Effector memory CD4-positive, alpha-beta T cell (primary cell): ENCODE data around the gene LRRC71.
A peak's percentile ranks its signal among the peaks of the same experiment; 100 is the strongest.

Experiments
- DNase-seq, 3 donors: peaks; one replicate each; pipeline ENCODE4 v3.0.0-alpha.2; 2020
- H3K27ac ChIP-seq: 2 replicates; pipeline ENCODE4 v1.7.0; 2013; ENCODE audit warnings: mild to moderate bottlenecking, low read length, moderate library complexity; ENCODE audit not compliant: insufficient read depth, poor library complexity, severe bottlenecking
- H3K27me3 ChIP-seq: replicated peaks from 2 replicates; pipeline ENCODE4 v1.7.0; 2013; ENCODE audit warnings: mild to moderate bottlenecking, low read length; ENCODE audit not compliant: insufficient read depth, control insufficient read depth, poor library complexity, severe bottlenecking
- H3K36me3 ChIP-seq: 2 replicates; pipeline ENCODE4 v1.7.0; 2013; ENCODE audit warnings: mild to moderate bottlenecking, low read length, moderate library complexity; ENCODE audit not compliant: control insufficient read depth, insufficient read depth
- H3K4me1 ChIP-seq: 2 replicates; pipeline ENCODE4 v1.7.0; 2013; ENCODE audit warnings: low read length, mild to moderate bottlenecking; ENCODE audit not compliant: control insufficient read depth, insufficient read depth, poor library complexity, severe bottlenecking
- H3K4me3 ChIP-seq: 2 replicates; pipeline ENCODE4 v1.7.0; 2013; ENCODE audit warnings: low read length, low read depth, mild to moderate bottlenecking; ENCODE audit not compliant: insufficient read depth, poor library complexity, severe bottlenecking
- H3K9me3 ChIP-seq: 2 replicates; pipeline ENCODE4 v1.7.0; 2013; ENCODE audit warnings: mild to moderate bottlenecking, low read length, moderate library complexity; ENCODE audit not compliant: control insufficient read depth

Gene LRRC71

DNA sequence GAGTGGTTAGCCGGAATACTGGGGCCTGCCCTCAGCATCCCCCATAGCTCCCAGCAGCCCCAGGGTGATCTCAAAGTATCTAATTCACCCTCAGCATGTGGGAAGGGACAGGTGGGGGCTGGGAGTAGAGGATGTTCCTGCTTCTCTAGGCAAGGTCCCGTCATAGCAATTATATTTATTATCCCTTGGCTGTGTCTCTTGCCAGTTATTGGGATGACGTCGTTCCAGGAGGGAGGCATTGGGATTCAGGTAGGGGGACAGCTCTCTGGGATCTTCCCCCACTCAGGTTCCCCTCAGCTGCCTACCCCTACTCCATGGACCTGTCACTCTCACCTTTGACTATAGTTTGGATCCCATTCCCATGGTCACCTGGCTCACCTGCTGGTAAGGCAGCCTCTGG is 38.8 kb upstream of the LRRC71 start:
- no peaks in the 10 kb centered on the region for H3K4me1 ChIP-seq
- H3K9me3 ChIP-seq, result no peaks in the 10 kb centered on the region
- H3K27ac ChIP-seq, result no peak overlapping the region
- H3K36me3 ChIP-seq, result no peaks in the 10 kb centered on the region
- DNase-seq, result no peak
- H3K4me3 ChIP-seq, result no peak overlapping the region
- H3K27me3 ChIP-seq, result no peaks in the 10 kb centered on the region

DNA sequence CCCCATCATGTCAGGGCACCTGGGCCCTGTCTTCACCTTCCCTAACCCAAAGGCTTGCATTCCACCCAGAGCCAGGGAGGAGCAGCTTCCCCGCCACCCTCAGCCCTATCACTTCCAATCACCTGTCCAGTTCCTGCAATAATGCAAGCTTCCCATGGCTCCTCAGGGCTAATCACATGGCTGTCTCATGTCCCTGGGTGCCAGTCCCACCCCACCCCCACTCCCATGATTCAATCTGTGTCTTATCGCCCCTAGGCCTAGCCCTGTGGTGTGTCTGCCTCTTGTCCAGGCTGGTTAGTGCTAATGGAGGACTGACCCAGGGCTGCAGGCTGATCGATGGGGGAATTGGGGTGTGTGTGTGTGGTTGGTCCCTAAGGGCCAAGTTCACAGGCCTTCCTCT is 37.9 kb upstream of the LRRC71 start:
- Histone ChIP-seq H3K4me1 (no peaks in the 10 kb centered on the region), H3K27me3 (no peaks in the 10 kb centered on the region), H3K36me3 (no peaks in the 10 kb centered on the region), H3K27ac (no peak overlapping the region), H3K4me3 (no peak overlapping the region), H3K9me3 (no peaks in the 10 kb centered on the region)
- DNase-seq, result no peak

DNA sequence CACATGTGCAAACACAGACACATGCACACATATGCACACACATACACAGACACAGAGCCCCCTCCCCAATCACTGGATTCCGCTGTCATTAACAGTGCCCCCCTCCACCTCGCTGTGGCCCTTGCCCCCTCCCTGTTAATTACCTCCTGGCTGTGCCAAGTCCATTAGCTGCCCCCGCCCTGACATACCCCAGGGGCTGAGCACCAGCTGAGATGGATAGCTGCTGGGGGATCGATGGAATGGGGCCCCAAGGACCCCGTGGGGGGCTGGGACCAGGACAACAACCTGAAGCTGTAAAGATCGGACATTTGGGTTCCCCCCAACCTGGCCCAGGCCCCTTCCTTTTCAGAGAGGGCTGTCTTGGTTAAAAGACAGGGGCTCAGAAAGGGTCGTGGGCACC is 36.5 kb upstream of the LRRC71 start:
- H3K4me3 ChIP-seq, result no peak overlapping the region
- DNase-seq, result no peak
- no peak overlapping the region for H3K27ac ChIP-seq
- no peaks in the 10 kb centered on the region for H3K27me3 ChIP-seq
- no peaks in the 10 kb centered on the region for H3K36me3 ChIP-seq
- H3K4me1 ChIP-seq, result no peaks in the 10 kb centered on the region
- H3K9me3 ChIP-seq, result no peaks in the 10 kb centered on the region

DNA sequence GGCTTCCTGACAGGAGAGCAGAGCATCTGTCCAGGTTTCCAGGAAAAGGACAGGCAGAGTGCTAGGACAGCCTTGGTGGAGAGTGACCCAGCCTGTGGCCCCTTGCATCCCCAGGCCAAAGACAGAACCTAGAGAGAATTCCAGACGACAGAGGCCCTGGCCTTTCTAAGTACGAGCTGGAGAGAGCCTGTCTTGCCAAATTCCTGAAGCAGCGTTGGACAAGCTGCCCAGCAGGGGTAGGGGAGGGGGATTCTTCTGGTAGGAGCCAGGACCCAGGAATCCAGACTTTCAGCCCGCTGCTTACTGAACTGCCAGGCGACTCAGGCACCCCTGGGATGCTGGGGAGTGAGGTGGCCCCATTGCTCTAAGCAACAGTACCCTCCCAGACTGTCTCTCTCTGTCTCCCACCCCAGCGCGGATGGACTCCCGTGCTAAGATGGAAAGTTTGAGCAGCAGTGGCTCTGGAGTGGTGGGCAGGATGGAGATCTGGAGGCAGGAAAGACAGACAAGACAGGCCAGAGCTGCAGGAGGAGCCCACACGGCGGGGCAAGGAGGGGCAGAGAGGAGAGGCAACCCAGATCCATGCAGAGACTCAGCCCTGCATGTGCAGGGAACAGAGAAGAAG is 35.8 kb upstream of the LRRC71 start:
- no peak overlapping the region for H3K4me3 ChIP-seq
- H3K4me1 ChIP-seq, result no peaks in the 10 kb centered on the region

DNA sequence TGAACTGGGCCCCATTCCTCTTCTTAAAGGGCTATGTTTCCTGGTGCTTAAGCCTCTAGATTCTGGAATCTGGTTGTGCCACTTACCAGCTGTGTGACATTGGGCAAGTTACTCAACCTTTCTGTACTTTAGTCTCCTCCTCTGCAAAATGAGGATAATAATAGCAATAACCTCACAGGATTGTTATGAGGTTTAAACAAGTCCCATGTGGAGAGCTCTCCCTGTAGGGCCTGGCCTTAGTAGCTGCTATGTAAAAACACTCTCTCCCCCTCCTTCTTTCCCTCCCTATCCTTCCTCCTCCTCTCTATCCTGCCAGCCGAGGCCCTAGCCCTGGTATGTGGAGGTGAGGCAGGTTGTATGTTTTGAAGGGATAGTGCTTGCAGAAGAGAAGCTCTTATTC is 35.1 kb upstream of the LRRC71 start:
- H3K4me1 ChIP-seq, result no peaks in the 10 kb centered on the region
- H3K27ac ChIP-seq, result no peak overlapping the region
- H3K9me3 ChIP-seq, result no peaks in the 10 kb centered on the region
- H3K36me3 ChIP-seq, result no peaks in the 10 kb centered on the region
- H3K27me3 ChIP-seq, result no peaks in the 10 kb centered on the region
- DNase-seq, result no peak
- no peak overlapping the region for H3K4me3 ChIP-seq

More for the DNA sequence above, 35.8 kb upstream of the LRRC71 start:
- H3K9me3 ChIP-seq, result no peaks in the 10 kb centered on the region
- DNase-seq, result no peak
- no peaks in the 10 kb centered on the region for H3K36me3 ChIP-seq
- no peaks in the 10 kb centered on the region for H3K27me3 ChIP-seq
- H3K27ac ChIP-seq, result no peak overlapping the region

DNA sequence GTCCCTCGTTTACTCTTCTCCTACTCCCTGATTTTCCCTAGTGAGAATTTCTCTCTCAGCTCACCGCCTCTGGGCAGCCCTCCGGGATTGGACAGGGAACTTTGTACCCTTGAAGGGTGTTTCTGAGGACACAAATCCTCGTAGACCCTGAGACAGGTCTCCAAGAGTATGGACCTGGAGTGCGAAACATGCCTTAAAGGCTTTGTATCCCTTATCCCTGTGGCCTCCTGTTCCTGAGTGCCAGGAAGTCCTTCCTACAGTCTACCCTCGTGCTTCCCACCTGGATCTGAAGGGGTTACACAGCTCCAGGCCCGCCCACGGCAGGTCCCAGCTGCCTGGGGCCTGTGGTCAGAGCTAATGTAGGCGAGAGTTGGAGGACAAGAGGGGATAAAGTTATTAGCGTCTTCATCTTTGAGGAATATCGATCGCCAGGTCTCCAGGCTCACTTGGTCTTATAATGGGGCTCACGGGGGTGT is 34.5 kb upstream of the LRRC71 start:
- H3K36me3 ChIP-seq, result no peaks in the 10 kb centered on the region
- no peaks in the 10 kb centered on the region for H3K27me3 ChIP-seq
- no peaks in the 10 kb centered on the region for H3K9me3 ChIP-seq
- H3K4me3 ChIP-seq, result no peak overlapping the region
- H3K4me1 ChIP-seq, result no peaks in the 10 kb centered on the region
- DNase-seq, result no peak
- H3K27ac ChIP-seq, result no peak overlapping the region

DNA sequence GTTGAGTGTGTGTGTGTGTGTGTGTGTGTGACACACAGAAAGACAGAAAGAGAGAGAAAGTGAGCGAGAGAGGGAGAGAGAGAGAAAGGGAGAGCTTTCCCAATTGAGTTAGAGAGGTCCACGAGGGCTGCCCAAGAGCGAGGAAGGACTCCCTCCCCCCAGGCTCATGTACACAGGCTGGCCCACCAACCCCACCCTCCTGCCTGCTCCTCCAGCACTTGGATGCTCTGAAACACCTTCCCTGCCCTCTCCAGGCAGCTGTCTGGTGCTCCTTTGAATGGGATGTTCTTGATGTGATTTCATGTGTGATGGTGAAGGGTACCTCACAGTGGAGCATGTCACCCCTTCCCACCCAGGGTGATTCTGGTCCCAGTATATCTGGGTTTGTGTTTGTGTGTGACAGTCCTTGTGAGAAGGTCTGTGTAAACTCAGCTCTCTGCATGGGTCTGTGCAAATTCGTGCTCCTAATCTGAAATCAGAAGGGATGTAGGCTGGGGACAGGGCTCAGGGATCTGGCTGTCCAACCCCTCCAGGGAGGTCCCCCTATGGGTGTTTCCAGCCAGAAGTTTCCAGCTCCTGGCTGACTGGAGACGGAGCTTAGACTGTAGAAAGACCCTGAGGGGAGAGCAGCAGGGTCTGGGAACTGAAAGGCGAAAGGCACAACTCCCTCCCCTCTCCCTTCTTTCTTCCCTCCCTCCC is 33.7 kb upstream of the LRRC71 start:
- no peaks in the 10 kb centered on the region for H3K27me3 ChIP-seq
- no peaks in the 10 kb centered on the region for H3K4me1 ChIP-seq
- H3K4me3 ChIP-seq, result no peak overlapping the region
- no peaks in the 10 kb centered on the region for H3K9me3 ChIP-seq
- H3K27ac ChIP-seq, result no peak overlapping the region
- no peak for DNase-seq
- no peaks in the 10 kb centered on the region for H3K36me3 ChIP-seq

DNA sequence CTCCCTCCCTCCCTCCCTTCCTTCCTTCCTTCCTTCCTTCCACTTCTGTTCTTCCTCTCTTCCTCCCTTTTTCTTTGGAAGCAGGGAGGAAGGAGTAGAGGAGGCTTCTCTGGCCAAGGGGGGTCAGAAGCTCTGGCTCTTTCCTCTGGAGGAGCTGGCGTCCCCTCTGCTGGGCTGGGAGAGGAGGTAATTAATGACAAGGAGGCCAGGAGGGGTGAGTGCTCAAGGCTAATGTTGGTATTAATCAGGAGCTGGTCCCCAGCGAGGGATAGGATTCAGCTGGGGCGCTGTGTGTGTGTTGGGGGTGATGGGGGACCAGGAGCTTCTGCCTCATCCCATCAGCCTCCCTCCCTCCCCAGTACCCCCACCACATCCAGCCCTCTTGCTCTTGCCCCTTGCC is 33.1 kb upstream of the LRRC71 start:
- DNase-seq, result no peak
- Histone ChIP-seq H3K9me3 (no peaks in the 10 kb centered on the region), H3K4me1 (peaks cover 4% of the 10 kb centered on the region), H3K27ac (no peak overlapping the region), H3K27me3 (no peaks in the 10 kb centered on the region), H3K36me3 (no peaks in the 10 kb centered on the region), H3K4me3 (no peak overlapping the region)

DNA sequence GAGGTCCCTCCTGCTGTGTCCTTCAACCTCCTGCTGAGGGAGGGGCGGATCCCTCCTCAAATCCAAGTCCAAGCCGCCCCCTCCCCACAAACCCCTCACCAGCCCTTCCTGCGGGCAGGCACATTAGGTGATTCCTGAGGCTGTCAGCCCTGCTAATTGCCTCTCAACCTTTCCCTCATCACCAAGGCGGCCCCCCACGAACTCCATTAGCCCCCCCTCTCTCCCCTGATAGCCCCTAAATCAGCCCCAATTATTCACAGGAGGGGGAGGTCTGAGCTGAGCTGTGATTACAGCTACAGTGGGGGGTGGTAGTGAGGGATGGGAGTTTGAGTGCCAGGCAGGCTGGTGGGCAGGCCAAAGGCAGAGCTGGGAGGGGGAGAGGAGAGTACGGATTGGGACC is 32.7 kb upstream of the LRRC71 start:
- H3K27ac ChIP-seq, result no peak overlapping the region
- H3K36me3 ChIP-seq, result no peaks in the 10 kb centered on the region
- H3K27me3 ChIP-seq, result peaks cover 2% of the 10 kb centered on the region
- no peak for DNase-seq
- H3K4me3 ChIP-seq, result no peak overlapping the region
- H3K9me3 ChIP-seq, result no peaks in the 10 kb centered on the region
- H3K4me1 ChIP-seq, result peaks cover 7% of the 10 kb centered on the region

DNA sequence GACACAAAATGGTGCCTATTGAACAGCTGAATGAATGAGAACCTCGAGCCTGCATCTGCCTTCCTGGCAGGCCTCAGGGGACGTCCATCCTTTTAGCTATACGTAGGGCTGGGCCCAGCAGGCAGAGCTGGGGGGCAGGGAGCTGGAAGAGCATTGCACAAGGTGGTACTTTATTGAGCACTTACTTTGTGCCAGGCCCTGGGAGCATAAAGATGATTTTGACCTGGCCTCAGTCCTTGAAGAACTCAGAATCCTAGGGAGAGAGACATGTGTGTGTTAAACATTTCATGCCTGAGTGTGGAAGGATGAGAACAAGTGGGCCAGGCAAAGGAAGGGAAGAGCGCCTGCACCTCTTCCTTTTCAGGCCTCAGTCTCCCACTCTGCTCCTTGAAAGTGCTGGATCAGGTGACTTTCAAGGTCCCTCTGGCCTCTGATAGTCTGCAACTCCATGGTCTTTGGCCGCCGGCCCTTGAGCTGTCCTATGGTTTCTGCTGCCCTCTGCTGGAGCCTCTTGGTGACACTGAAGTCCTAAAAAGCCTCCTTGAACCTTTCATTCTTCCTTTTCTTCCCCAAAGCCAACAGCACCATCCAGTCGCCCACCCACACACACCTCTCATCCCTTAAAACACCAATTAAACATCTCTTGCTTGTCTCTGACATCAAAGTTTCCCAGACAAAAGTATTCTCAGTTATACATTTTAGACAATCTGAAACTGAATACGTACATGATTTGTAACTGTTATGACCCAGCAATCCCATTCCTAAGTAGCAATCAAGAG is 30.4 kb upstream of the LRRC71 start:
- Histone ChIP-seq H3K9me3 (no peaks in the 10 kb centered on the region), H3K4me3 (no peak overlapping the region), H3K27ac (no peak overlapping the region), H3K36me3 (no peaks in the 10 kb centered on the region), H3K4me1 (peaks cover 17% of the 10 kb centered on the region), H3K27me3 (peaks cover 22% of the 10 kb centered on the region)
- DNase-seq, result peak; percentile 17 to 31 (median 22)
